Smooth muscle cell (in vitro differentiated cells): ENCODE data around the gene GPD1. TPM values are rescaled to one million over a fixed set of nuclear protein-coding genes. Genes with fewer than 3 reads are reported as not detected.
A peak's percentile ranks its signal among the peaks of the same experiment; 100 is the strongest.
"Not testable (repeated sequence)": the region's sequence is repeated elsewhere in the genome, so short reads cannot be mapped to it uniquely, and the experiment has no call there.

Source experiments
- DNase-seq: peaks from one replicate; lab custom pipeline; 2025; ENCODE audit not compliant: unreplicated experiment; lab: John Stamatoyannopoulos, UW
- H2AFZ ChIP-seq: fragments of 200-600 bp; sonication (generic); 2 replicates; pipeline ENCODE4 v1.6.0; 2016; ENCODE audit warnings: antibody characterized with exemption, low read depth, mild to moderate bottlenecking
- H3F3A ChIP-seq: fragments of 200-600 bp; sonication (generic); 2 replicates; pipeline ENCODE4 v1.6.0; 2017; ENCODE audit warnings: antibody characterized with exemption, low read depth
- H3K27ac ChIP-seq: fragments of 200-600 bp; sonication (generic); 2 replicates; pipeline ENCODE4 v1.5.1; 2016; ENCODE audit warnings: low read depth, mild to moderate bottlenecking
- H3K27me3 ChIP-seq: fragments of 200-600 bp; sonication (generic); 2 replicates; pipeline ENCODE4 v1.6.1; 2016; ENCODE audit warnings: low read depth, mild to moderate bottlenecking
- H3K36me3 ChIP-seq: fragments of 200-600 bp; sonication (generic); 2 replicates; pipeline ENCODE4 v1.5.1; 2016; ENCODE audit warnings: low read depth
- H3K4me1 ChIP-seq: fragments of 200-600 bp; sonication (generic); 2 replicates; pipeline ENCODE4 v1.5.1; 2016; ENCODE audit warnings: low read depth
- H3K4me2 ChIP-seq: fragments of 200-600 bp; sonication (generic); 2 replicates; pipeline ENCODE4 v1.6.0; 2016; ENCODE audit warnings: mild to moderate bottlenecking
- H3K4me3 ChIP-seq: fragments of 200-600 bp; sonication (generic); 2 replicates; pipeline ENCODE4 v1.5.1; 2016; ENCODE audit warnings: mild to moderate bottlenecking
- H3K79me2 ChIP-seq: fragments of 200-600 bp; sonication (generic); 2 replicates; pipeline ENCODE4 v1.6.0; 2016; ENCODE audit warnings: low read depth, mild to moderate bottlenecking
- H3K9ac ChIP-seq: fragments of 200-600 bp; sonication (generic); 2 replicates; pipeline ENCODE4 v1.6.0; 2016; ENCODE audit warnings: low read depth
- H3K9me3 ChIP-seq: fragments of 200-600 bp; sonication (generic); replicated peaks from 2 replicates; pipeline ENCODE4 v1.5.1; 2016; ENCODE audit warnings: low read depth
- H4K20me1 ChIP-seq: fragments of 200-600 bp; sonication (generic); 2 replicates; pipeline ENCODE4 v1.6.0; 2016; ENCODE audit warnings: low read depth
- WGBS: methylation state at CpG from one replicate; pipeline ENCODE4 v1.1.7; 2016; ENCODE audit warnings: low lambda C conversion rate; 5-methylcytosine and 5-hydroxymethylcytosine counted together
- polyA plus RNA-seq: library from polyadenylated mRNA; unstranded; fragments of >200 nt; fragmentation: Nextera tagmentation; extraction: Ambion mirVana; gene quantifications from 2 replicates; pipeline ENCODE4 v1.2.1, GENCODE V29; 2016
- total RNA-seq: library from RNA; depleted of rRNA; stranded (reverse); fragments of >200 nt; gene quantifications from 2 replicates; pipeline ENCODE4 v1.2.3, GENCODE V29; 2014
- TF ChIP-seq, protein P1 (sequence below): fragments of 200-600 bp; sonication (generic); IDR thresholded peaks from 2 replicates; pipeline ENCODE4 v1.5.1; 2017; ENCODE audit warnings: borderline replicate concordance, mild to moderate bottlenecking, antibody characterized with exemption; ENCODE audit not compliant: insufficient read depth, poor library complexity, severe bottlenecking

GPD1 gene
- total and polyA plus RNA-seq, 2 experiments from 2014 or later, result 0.24 TPM; not detected in 1

DNA sequence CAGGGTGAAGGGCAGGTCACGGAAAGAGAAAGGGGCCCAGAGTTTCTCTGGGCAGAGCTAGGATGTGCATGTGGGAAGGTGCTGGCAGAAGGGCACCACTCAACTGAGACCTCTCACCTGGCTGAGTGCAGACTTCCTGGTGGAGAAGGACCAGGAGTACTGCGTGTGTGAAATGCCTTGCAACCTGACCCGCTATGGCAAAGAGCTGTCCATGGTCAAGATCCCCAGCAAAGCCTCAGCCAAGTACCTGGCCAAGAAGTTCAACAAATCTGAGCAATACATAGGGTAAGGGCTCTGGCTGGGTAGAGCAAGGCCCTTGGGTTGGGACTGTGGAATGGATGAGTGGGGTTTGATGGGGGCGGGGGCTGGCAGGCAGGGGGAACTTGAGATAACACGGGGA, 24.0 kb upstream of the GPD1 start:
- H3K4me2 ChIP-seq, result no peak overlapping the region
- no peak overlapping the region for H3K27ac ChIP-seq
- H3K9me3 ChIP-seq, result no peaks in the 10 kb centered on the region
- no peak overlapping the region for H3K4me3 ChIP-seq
- no peak overlapping the region for H3K9ac ChIP-seq
- no peak for DNase-seq
- no peaks in the 10 kb centered on the region for H3K27me3 ChIP-seq
- H3K79me2 ChIP-seq, result peaks cover 5% of the 10 kb centered on the region
- H3K4me1 ChIP-seq, result no peaks in the 10 kb centered on the region
- 69% methylated on average over 3 of the region's 5 CpGs for WGBS
- H2AFZ ChIP-seq, result no peak overlapping the region
- no peaks in the 10 kb centered on the region for H3K36me3 ChIP-seq
- H3F3A ChIP-seq, result peaks cover 5% of the 10 kb centered on the region
- H4K20me1 ChIP-seq, result no peaks in the 10 kb centered on the region
- TF ChIP-seq, protein P1, sequence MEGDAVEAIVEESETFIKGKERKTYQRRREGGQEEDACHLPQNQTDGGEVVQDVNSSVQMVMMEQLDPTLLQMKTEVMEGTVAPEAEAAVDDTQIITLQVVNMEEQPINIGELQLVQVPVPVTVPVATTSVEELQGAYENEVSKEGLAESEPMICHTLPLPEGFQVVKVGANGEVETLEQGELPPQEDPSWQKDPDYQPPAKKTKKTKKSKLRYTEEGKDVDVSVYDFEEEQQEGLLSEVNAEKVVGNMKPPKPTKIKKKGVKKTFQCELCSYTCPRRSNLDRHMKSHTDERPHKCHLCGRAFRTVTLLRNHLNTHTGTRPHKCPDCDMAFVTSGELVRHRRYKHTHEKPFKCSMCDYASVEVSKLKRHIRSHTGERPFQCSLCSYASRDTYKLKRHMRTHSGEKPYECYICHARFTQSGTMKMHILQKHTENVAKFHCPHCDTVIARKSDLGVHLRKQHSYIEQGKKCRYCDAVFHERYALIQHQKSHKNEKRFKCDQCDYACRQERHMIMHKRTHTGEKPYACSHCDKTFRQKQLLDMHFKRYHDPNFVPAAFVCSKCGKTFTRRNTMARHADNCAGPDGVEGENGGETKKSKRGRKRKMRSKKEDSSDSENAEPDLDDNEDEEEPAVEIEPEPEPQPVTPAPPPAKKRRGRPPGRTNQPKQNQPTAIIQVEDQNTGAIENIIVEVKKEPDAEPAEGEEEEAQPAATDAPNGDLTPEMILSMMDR, result no peak

DNA sequence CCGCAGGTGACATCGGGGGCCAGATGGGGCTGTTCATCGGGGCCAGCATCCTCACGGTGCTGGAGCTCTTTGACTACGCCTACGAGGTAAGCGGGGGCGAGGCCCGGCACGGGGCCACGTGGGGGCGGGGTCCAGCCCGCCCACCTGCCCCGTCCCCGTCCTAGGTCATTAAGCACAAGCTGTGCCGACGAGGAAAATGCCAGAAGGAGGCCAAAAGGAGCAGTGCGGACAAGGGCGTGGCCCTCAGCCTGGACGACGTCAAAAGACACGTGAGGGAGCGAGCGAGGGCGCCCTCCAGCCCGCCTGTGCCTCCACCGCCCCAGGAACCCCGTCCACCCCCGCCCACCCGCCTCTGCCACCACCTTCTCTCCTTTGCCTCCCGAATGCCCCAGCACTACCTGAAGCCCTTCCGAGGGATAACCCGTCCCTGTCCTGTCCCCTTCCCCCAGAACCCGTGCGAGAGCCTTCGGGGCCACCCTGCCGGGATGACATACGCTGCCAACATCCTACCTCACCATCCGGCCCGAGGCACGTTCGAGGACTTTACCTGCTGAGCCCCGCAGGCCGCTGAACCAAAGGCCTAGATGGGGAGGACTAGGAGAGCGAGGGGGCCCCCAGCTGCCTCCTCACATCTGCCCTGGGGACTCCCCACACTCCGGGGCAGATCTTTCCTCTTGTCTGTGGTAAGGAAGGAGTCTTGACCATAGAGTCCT, 22.6 kb upstream of the GPD1 start:
- Histone ChIP-seq H3K27me3 (no peaks in the 10 kb centered on the region), H2AFZ (no peak overlapping the region), H3K4me1 (no peaks in the 10 kb centered on the region), H3K9ac (no peak overlapping the region), H3K4me3 (no peak overlapping the region), H3K36me3 (no peaks in the 10 kb centered on the region), H3F3A (peaks cover 6% of the 10 kb centered on the region), H3K9me3 (no peaks in the 10 kb centered on the region), H3K79me2 (peaks cover 5% of the 10 kb centered on the region), H3K4me2 (no peak overlapping the region), H3K27ac (no peak overlapping the region), H4K20me1 (peaks cover 6% of the 10 kb centered on the region)
- WGBS, result 59% methylated on average over 35 of the region's 46 CpGs
- TF ChIP-seq, protein P1, result no peak
- DNase-seq, result no peak

DNA sequence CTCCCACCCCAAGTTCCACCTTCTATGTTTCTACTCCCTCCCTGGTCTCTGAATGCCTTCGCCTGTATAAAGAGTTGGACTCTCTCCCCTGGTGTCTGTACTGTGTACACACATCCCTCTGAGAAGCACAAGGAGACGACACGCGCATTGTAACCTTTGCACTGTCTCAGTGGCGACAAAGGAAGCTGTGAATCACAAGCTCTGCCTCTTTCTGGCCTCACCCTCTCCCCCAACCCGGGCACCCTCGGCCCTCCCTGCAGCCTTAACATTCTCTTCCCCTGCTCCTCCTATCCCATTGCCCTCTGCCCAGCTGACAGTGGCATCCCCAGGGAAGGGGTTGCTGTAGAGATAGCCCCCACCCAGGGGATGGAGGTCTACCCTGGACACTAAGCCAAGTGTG, 21.2 kb upstream of the GPD1 start:
- H3K36me3 ChIP-seq, result no peaks in the 10 kb centered on the region
- DNase-seq, result no peak
- peaks cover 8% of the 10 kb centered on the region for H3F3A ChIP-seq
- no peaks in the 10 kb centered on the region for H3K27me3 ChIP-seq
- peaks cover 7% of the 10 kb centered on the region for H4K20me1 ChIP-seq
- H3K4me3 ChIP-seq, result no peak overlapping the region
- H3K4me2 ChIP-seq, result no peak overlapping the region
- TF ChIP-seq, protein P1, result no peak
- H3K9ac ChIP-seq, result no peak overlapping the region
- H2AFZ ChIP-seq, result no peak overlapping the region
- no peaks in the 10 kb centered on the region for H3K4me1 ChIP-seq
- H3K9me3 ChIP-seq, result no peaks in the 10 kb centered on the region
- WGBS, result 89% methylated on average over 7 of the region's 7 CpGs
- no peak overlapping the region for H3K27ac ChIP-seq
- peaks cover 5% of the 10 kb centered on the region for H3K79me2 ChIP-seq

DNA sequence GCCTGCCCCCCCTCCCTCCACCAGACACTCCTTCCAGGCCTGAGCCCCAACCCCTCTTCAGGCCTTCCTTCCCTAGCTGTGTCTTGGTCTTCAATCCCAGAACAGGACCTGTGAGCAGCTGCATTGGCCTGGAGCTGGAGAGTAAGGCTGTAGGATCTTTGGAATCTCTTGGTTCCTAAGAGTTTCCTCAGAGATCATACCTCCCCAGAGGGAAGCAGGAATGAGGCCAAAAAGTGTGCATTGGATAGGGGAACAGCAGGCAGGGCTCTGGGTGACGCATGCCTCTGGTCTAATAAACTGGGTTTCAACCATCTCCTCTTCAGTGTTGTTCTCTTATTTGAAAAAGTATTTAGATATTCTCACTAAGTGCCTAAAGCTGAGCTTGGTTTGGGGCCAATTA, 20.5 kb upstream of the GPD1 start:
- Histone ChIP-seq H3K27ac (no peak overlapping the region), H3K27me3 (no peaks in the 10 kb centered on the region), H3K4me2 (no peak overlapping the region), H3K36me3 (no peaks in the 10 kb centered on the region), H3K9ac (no peak overlapping the region), H3K9me3 (no peaks in the 10 kb centered on the region), H2AFZ (no peak overlapping the region), H3K79me2 (peaks cover 5% of the 10 kb centered on the region), H3K4me3 (no peak overlapping the region), H4K20me1 (peaks cover 14% of the 10 kb centered on the region), H3F3A (peaks cover 13% of the 10 kb centered on the region), H3K4me1 (no peaks in the 10 kb centered on the region)
- TF ChIP-seq, protein P1, result no peak
- no peak for DNase-seq
- WGBS, result 100% methylated on average over 1 of the region's 1 CpG

DNA sequence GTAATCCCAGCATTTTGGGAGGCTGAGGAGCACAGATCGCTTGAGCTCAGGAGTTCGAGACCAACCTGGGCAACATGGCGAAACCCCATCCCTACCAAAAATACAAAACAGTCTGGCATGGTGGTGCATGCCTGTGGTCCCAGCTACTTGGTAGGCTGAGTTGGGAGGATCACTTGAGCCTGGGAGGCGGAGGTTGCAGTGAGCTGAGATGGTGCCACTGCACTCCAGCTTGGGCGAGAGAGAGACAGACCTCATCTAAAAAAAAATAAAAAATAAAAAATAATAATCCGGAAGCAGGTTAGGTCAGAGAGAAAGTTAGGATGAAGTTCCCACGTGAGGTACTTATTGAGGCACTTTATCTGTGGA, 19.4 kb upstream of the GPD1 start:
- Histone ChIP-seq H3F3A (peaks cover 13% of the 10 kb centered on the region), H3K4me3 (peak overlapping the region; percentile 95), H3K27ac (peak overlapping the region; percentile 77), H4K20me1 (peaks cover 23% of the 10 kb centered on the region), H2AFZ (peak overlapping the region; percentile 91), H3K4me2 (peak overlapping the region; percentile 97), H3K9ac (peak overlapping the region; percentile 90)
- H3K9me3 ChIP-seq, H3K27me3 ChIP-seq, DNase-seq, H3K79me2 ChIP-seq, H3K4me1 ChIP-seq, H3K36me3 ChIP-seq: not testable (repeated sequence)
- 70% methylated on average over 7 of the region's 7 CpGs for WGBS
